Activated effector memory CD4-positive, alpha-beta T cell treated with Interleukin-2 at 50 U/mL for 16 hours (primary cell): ENCODE measurements around the gene SLC18A3.

Experiments used
- DNase-seq: peaks from one replicate; pipeline ENCODE4 v3.0.0-alpha.2; 2020

The SLC18A3 gene

GRCh38 chr10:49629431-49629881 is 19.3 kb downstream of the SLC18A3 start:
- DNase-seq: no peak

- DNase-seq: no peak
Observed at GRCh38 chr10:49631975-49632374, 21.9 kb downstream of the SLC18A3 start.

GRCh38 chr10:49632406-49633317 is 22.6 kb downstream of the SLC18A3 start:
- no peak for DNase-seq

DNA sequence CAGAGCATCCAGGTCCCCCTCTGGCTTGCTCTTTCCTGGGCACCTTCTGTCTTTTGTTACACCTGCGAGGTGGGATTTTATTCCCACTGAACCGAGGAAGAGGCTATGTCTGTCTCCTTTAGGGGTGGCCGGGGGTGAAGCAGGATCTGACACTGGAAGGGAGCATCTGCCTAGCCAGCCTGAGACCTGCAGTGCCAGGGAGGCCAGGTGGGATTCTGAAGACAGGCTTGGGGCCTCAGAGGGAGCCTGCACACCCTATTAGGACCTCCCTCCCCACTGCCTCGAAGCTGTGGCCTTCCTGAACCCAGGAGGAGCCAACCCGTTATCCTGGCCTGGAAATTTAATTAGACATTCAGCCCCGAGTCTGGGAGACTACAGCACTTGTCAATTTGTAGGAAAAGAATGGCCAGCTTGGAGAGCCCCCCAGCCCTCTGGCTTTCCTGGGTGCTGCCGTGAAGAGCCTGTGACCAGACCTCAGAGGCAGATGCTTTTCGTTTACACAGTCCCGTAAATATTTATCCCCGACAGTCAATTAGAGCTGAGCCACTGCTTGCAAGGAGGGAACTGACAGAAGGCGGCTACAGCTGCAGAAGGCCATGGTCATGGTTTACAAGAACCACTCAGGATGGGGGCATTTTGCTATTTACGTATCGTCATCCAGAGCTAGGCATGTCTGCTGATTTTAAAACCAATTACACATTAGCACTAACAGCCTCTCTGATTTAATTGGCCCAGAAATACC is 23.4 kb downstream of the SLC18A3 start:
- DNase-seq: no peak

- DNase-seq: no peak
Observed at GRCh38 chr10:49634069-49634660, 24.1 kb downstream of the SLC18A3 start.

GRCh38 chr10:49642311-49642710 is 32.2 kb downstream of the SLC18A3 start:
- no peak for DNase-seq

DNA sequence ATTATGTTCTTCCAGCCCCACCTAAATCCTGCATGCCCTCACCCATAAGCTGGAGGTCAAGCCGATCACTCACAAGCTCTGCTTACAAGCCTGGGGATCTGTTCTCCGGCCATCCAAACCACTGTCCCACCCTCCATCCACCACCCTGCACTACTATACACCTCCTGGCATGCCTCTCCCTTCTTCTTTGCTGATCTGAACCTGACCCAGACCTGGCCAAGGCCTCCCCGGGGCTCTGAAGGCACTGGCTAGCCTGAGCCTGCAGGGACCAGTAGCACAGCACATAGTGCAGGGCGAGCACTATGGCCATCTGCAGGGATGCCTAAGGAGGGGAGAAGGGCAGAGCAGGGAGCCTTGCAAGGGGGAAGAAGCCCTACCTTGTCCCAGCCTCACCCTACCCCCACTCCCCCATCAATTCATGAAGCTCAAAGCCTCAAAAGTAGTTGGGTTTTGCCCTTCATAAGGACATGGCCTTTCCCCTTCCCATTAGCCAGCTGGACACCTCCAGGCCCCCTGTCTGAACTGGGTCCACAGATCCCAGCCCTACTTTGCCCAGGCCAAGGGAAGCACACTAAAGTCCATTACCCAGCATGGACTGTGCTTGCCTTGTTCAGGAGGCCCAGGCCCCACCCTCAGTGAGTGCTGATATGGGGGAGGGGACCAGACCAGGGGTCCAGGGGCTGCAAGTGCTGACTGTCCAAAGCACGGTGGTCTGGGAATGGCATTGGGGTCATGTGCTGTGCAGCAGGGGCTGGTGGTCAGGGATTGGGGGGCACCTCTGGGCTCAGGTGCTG is 33.3 kb downstream of the SLC18A3 start:
- DNase-seq: no peak

DNA sequence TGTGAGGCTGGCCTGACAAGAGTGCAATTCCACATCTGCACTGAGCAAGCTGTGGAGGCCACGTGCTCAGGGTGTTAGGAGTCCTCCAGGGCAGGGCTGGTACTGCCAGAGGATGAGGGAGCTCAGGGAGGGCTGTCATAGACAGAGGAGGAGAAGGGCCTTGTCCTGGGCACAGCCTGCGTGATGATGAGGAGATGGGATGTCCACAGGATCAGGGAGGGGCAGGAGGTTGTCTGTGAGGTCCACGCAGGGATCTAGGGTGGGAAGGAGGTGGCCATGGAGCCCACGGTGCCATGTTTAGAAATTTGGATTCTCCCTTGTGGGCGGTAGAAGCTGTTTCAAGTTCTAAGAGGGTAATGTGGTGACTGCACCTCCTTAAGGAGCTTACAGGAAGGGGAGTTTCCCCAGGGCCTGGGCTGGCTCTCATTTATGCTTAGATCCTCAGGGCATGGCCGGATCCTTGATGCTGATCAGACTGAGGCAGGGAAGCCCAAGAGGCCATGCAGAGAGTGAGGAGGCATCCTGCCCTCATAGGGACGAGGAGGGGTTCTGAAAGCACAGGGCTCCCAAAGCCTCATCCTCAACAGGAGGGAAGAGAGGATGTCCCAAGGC is 34.0 kb downstream of the SLC18A3 start:
- DNase-seq: no peak

- no peak for DNase-seq
Observed at GRCh38 chr10:49645417-49645816, 35.3 kb downstream of the SLC18A3 start.

- no peak for DNase-seq
Observed at GRCh38 chr10:49645871-49646870, 36.1 kb downstream of the SLC18A3 start.

DNA sequence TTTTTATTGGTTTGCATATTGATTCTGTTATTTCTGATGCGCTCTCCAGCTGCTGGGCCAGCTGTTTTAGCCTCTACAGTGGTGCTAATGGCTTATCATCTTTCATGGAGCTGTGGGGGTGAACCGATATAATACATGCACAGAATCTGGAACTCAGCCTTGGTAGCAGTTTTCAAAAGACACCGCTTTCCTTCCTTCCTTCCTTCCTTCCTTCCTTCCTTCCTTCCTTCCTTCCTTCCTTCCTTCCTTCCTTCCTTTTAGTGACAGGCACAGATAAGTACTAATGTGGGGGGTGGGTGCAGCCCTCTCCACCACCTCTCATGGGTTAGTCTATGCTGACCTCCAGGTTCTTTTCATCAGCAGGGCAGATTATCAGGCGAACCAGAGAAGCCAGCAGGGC is 37.4 kb downstream of the SLC18A3 start:
- DNase-seq: no peak

- no peak for DNase-seq
Observed at GRCh38 chr10:49647985-49648795, 38.1 kb downstream of the SLC18A3 start.

- no peak for DNase-seq
Observed at GRCh38 chr10:49649294-49649693, 39.2 kb downstream of the SLC18A3 start.

GRCh38 chr10:49649936-49650723 is 40.0 kb downstream of the SLC18A3 start:
- no peak for DNase-seq

- no peak for DNase-seq
Observed at GRCh38 chr10:49650724-49651034, 40.6 kb downstream of the SLC18A3 start.

DNA sequence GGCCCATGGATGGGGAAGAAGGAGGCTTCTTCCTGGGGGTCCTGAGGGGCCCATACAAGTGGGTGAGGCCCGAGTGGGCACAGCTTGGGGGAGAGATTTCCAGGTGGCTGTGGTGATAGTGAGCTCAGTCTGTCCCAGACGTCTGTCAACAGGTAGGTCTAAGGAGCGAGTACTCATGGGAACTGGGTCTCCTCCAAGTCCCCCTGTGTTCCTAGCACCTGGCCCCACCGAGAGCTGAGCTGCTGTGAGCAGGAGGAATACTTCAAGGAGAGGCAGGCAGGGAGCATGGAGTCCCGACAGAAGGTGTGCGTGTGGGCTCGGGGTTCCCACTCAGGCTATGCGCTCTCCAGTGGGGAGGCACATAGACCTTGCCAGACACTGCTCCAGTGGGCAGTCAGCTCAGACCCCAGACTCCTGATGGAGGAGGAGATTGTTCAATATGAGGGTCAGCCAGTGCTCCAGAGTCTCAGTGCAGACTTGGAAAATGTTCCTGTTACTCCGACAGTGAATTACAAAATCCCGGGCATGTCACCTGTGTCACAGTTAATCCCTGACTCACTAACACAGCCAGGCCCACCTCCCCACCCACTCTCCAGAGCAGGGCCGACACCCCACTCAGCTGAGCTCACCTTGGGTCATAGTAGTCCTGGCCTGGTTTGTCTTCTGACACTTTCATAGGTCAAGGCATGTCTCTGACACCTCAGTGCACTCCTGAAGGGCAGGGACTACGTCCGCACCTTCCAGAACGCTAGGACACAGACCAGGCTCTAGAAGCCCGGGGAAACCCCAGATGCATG is 41.1 kb downstream of the SLC18A3 start:
- DNase-seq: no peak

GRCh38 chr10:49651917-49652316 is 41.8 kb downstream of the SLC18A3 start:
- no peak for DNase-seq

DNA sequence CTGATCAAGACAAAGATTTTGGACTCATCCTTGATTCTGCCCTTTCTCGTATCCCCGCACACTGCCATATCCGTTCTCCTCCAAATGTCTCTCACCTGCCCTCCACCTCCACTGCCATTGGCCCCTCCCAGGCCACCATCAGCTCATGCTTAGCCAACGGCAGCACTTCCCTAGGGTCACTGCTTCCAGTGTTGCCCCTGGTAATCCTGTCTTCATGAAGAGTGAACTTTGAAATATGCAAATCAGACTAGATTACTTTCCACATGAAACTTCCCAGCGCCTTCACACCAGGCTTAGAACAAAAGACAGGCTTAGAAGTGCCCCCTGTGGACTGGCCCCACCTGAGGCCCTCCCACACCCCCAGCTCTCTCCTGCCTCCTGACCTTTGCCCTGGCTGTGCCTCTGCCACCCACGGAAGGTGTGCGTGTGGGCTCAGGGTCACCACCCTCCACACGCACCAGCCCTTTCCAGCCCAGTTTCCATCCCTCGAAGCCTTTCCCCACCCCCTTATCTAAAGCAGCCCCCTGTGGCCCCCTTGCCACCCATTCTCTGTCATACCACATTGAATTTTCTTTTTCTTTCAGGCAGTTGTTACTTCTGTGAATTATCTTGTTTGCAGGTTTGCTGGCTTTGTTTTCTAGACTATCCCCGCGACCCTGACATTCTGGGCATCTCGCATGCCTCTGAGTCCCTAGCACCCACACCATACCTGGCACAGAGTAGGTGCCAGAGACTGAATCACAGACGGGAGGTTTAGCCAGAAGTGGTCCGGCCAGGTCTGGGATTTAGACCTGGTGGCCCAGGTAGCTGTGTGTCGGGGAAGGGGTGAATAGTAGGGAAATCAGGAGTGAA is 42.5 kb downstream of the SLC18A3 start:
- DNase-seq: no peak
